Right lobe of liver (tissue), 6 donors: ENCODE data around the gene ABCF2. TPM values are rescaled to one million over a fixed set of nuclear protein-coding genes. Genes with fewer than 3 reads are reported as not detected.

Source experiments
- ATAC-seq, 4 donors: fragments of 200-7000 bp; cut with Tn5 transposase; one replicate each; pipeline ENCODE4 v1.9.1; 2020; ENCODE audit warnings: mild to moderate bottlenecking in 4 of 4, moderate library complexity in 4 of 4
- DNase-seq, 3 donors: peaks; one replicate each; pipeline ENCODE4 v3.0.0-alpha.2; 2020
- H3K27ac ChIP-seq, 3 donors: fragments of 200-600 bp; one replicate each; pipeline ENCODE4 v1.8.0; 2022
- H3K27me3 ChIP-seq, 2 donors: fragments of 200-600 bp; one replicate each; pipeline ENCODE4 v1.8.0; 2022
- H3K36me3 ChIP-seq, 4 donors: fragments of 200-600 bp; sonication (generic) in 1 of 4; one replicate each; pipeline versions ENCODE4 v1.5.1 to v1.8.0; 2017 to 2022; ENCODE audit warnings: control low read depth in 1 of 4
- H3K4me1 ChIP-seq, 4 donors: fragments of 200-600 bp; sonication (generic) in 1 of 4; one replicate each; pipeline versions ENCODE4 v1.5.1 to v1.8.0; 2017 to 2022; ENCODE audit warnings: control low read depth in 1 of 4
- H3K4me3 ChIP-seq, 3 donors: fragments of 200-600 bp; one replicate each; pipeline ENCODE4 v1.8.0; 2022
- H3K9me3 ChIP-seq, 4 donors: fragments of 200-600 bp; sonication (generic) in 1 of 4; one replicate each; pipeline versions ENCODE4 v1.5.1 to v1.8.0; 2017 to 2022; ENCODE audit warnings: control low read depth in 1 of 4
- CTCF ChIP-seq, 4 donors: fragments of 200-600 bp in 3 of 4; fragments of 450-650 bp in 1 of 4; IDR thresholded peaks; one replicate each; pipeline versions ENCODE4 v1.5.1 to v1.8.0; 2016 to 2022; ENCODE audit warnings: antibody characterized with exemption in 4 of 4, mild to moderate bottlenecking in 2 of 4
- POLR2A ChIP-seq: fragments of 450-650 bp; IDR thresholded peaks from one replicate; pipeline ENCODE4 v1.6.1; 2017; ENCODE audit warnings: antibody characterized with exemption, mild to moderate bottlenecking
- WGBS: methylation state at CpG from one replicate; pipeline ENCODE4 v1.1.6; 2018; ENCODE audit warnings: low coverage, low lambda C conversion rate; ENCODE audit not compliant: insufficient coverage; ENCODE audit errors: missing lambda C conversion rate; 5-methylcytosine and 5-hydroxymethylcytosine counted together
- intact Hi-C, 2 donors: fragments of 100-400 bp; cut with DNase I; formaldehyde crosslinking; loops; one replicate each; pipeline versions ENCODE4 v1.11.2 to v1.14.1; 2022
- total RNA-seq, 6 experiments: library from RNA; depleted of rRNA in 2 of 6; stranded (reverse); fragments of >200 nt in 2 of 6; fragmentation: NEBNext Ultra II Directional in 3 of 6; extraction: Animal tissue kit (Norgen Biotek cat#: 25700) in 3 of 6; gene quantifications; one replicate each; pipeline versions ENCODE4 v1.1.0 to v1.2.4, GENCODE V29; 2016 to 2023
- donor health status: DM: no; HTN: yes; CAD: no.
- donor health status: DM: no; HTN: no; CAD: no.
- donor health status: DM: no; HTN: no; CAD: no.
- donor health status: DM: no; HTN: yes; CAD: no.
- donor health status: DM: no; HTN: yes; CAD: no.

ABCF2 gene
- total RNA-seq, 6 experiments from 2014 or later, result 7.3 to 22.3 (median 11.4) TPM

DNA sequence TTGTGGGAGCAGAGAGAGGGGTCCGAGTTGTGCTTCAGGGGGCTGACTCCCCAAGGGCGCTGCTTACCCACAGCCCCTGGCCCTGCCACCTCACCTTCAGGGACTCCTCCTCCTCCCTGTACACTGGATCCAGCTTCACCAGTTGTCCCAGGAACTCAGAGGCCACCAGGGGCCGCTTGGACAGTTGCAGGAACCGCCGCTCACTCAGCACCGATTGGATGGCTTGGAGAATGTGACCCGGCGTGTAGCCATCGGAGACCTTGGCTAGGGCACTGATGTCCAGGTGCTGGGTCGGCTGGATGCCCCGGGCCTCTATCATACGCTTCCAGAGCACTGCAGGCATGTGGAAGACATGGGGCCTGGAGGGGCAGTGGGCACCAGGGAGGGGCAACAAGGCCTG, 35.5 kb downstream of the ABCF2 start:
- ATAC-seq (no peak), DNase-seq (no peak)
- Histone ChIP-seq H3K27ac (no peak overlapping the region), H3K27me3 (no peaks in the 10 kb centered on the region), H3K36me3 (no peaks in the 10 kb centered on the region), H3K4me3 (no peak overlapping the region), H3K9me3 (no peaks in the 10 kb centered on the region), H3K4me1 (no peaks in the 10 kb centered on the region)
- intact Hi-C loops, result no loop called here
- TF ChIP-seq POLR2A (no peak), CTCF (IDR thresholded peaks at IDR 0.05) (no peak)
- WGBS, result 70% methylated on average over 7 of the region's 12 CpGs

DNA sequence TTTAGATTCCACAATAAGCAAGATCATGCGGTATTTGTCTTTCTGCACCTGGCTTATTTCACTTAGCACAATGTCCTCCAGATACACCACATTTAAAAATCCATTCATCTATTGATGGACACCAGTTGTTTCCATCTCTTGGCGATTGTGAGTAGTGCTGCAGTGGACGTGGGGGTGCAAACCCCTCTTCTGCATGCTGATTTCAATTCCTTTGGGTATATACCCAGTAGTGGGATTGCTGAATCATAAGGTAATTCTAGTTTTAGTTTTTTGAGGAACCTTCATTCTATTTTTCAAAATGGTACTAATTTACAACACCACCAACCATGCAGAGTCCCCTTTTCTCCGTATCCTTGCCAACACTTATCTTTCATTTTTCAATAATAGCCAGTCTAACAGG, 38.0 kb downstream of the ABCF2 start:
- Histone ChIP-seq H3K9me3 (no peaks in the 10 kb centered on the region), H3K4me3 (no peak overlapping the region), H3K4me1 (no peaks in the 10 kb centered on the region), H3K36me3 (no peaks in the 10 kb centered on the region), H3K27ac (no peak overlapping the region), H3K27me3 (no peaks in the 10 kb centered on the region)
- DNase-seq (no peak), ATAC-seq (no peak)
- TF ChIP-seq CTCF (IDR thresholded peaks at IDR 0.05), result no peak
- TF ChIP-seq POLR2A, result no peak
- intact Hi-C loops, result no loop called here
- 60% methylated on average over 4 of the region's 4 CpGs for WGBS

DNA sequence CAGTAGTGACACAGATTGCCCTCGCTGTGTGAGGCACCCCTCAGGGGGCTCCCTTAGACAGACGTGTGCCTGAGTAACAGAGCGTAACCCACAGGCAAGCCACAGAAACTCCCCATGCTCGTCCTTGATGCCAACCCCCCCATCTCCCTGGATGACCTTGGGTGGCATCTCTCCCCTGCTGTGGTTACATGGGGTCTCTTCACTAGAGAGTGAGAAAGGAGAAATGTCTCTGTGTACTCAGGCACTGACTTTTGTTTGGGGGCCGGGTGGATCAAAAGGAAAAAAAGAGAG, 38.8 kb downstream of the ABCF2 start:
- 57% methylated on average over 5 of the region's 5 CpGs for WGBS
- intact Hi-C loops, result no loop called here
- Histone ChIP-seq H3K4me3 (no peak overlapping the region), H3K9me3 (no peaks in the 10 kb centered on the region), H3K27me3 (no peaks in the 10 kb centered on the region), H3K36me3 (no peaks in the 10 kb centered on the region), H3K27ac (no peak overlapping the region), H3K4me1 (no peaks in the 10 kb centered on the region)
- ATAC-seq, result no peak
- no peak for DNase-seq
- no peak for TF ChIP-seq CTCF (IDR thresholded peaks at IDR 0.05)
- TF ChIP-seq POLR2A, result no peak

GRCh38 chr7:151187409-151188251, 39.4 kb downstream of the ABCF2 start:
- intact Hi-C loops, result no loop called here
- TF ChIP-seq POLR2A (no peak), CTCF (IDR thresholded peaks at IDR 0.05) (no peak)
- Histone ChIP-seq H3K4me1 (no peaks in the 10 kb centered on the region), H3K36me3 (no peaks in the 10 kb centered on the region), H3K9me3 (no peaks in the 10 kb centered on the region), H3K4me3 (no peak overlapping the region), H3K27me3 (no peaks in the 10 kb centered on the region), H3K27ac (no peak overlapping the region)
- WGBS, result 60% methylated on average over 1 of the region's 22 CpGs
- peak in 1 of 4 donors; percentile 5 for ATAC-seq
- peak in 1 of 3 donors; percentile 51 for DNase-seq
